ENCODE data around the gene SMYD3. TPM values are rescaled to one million over a fixed set of nuclear protein-coding genes. Genes with fewer than 3 reads are reported as not detected.

SMYD3 gene
- total and polyA plus RNA-seq, 12 donors: 13.5 to 78.2 (median 26.8) TPM

DNA sequence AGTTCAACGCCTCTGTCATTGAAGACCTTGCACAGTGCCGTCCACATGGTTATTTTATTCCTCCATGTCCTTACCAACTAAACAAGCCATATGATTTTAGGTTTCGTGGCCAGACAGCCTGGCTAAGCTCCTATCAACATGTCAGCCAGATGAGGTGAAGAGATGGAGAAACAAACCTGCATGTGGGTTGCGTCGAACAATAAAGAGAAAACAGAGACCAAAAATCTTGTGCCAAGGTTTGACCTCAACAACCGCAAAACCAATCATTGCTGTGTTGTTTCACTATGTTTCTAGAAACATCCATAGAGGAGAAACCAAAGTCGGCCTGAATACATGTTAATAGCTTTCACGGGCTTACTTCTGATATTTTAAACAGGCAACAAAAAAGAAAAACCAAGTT lies 544.6 kb downstream of the SMYD3 start:
- intact Hi-C loops (cut with DNase I): no loop called here
- Histone ChIP-seq H3K4me3 (no peak overlapping the region), H3K4me1 (replicated peaks in 1 of 2) (peaks cover 5% of the 10 kb centered on the region in 2 donors), H3K27me3 (no peaks in the 10 kb centered on the region), H3K36me3 (replicated peaks in 1 of 2) (no peaks in the 10 kb centered on the region), H3K9me3 (replicated peaks in 1 of 3) (no peaks in the 10 kb centered on the region), H3K27ac (no peak overlapping the region)
- WGBS, 4 donors: 95 to 98% (median 96%) methylated on average over 8 of the region's 8 CpGs
- TF ChIP-seq POLR2A (IDR thresholded peaks at IDR 0.05): no peak
- TF ChIP-seq, protein P1, sequence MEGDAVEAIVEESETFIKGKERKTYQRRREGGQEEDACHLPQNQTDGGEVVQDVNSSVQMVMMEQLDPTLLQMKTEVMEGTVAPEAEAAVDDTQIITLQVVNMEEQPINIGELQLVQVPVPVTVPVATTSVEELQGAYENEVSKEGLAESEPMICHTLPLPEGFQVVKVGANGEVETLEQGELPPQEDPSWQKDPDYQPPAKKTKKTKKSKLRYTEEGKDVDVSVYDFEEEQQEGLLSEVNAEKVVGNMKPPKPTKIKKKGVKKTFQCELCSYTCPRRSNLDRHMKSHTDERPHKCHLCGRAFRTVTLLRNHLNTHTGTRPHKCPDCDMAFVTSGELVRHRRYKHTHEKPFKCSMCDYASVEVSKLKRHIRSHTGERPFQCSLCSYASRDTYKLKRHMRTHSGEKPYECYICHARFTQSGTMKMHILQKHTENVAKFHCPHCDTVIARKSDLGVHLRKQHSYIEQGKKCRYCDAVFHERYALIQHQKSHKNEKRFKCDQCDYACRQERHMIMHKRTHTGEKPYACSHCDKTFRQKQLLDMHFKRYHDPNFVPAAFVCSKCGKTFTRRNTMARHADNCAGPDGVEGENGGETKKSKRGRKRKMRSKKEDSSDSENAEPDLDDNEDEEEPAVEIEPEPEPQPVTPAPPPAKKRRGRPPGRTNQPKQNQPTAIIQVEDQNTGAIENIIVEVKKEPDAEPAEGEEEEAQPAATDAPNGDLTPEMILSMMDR (IDR thresholded peaks at IDR 0.05): no peak
- no peak for DNase-seq

DNA sequence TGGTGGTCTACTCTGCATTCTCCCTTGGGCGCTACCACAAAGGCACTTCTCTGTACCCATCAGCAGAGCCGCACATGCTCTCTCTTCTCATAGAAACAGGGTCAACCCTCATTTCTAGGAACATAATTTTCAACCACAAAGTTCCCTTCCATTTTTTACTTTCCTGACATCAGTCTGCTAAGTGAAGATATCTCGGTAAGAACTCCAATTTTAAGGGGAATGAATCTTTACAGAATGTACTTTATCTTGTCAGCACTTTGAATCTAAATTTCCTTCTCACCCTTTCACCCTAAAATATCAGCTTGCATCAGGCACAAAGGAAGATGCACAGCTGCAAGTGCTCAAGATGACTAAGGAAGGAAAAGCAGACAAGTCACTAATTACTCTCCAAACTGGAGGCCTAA lies 545.9 kb downstream of the SMYD3 start:
- H3K9me3 ChIP-seq (replicated peaks in 1 of 3): no peaks in the 10 kb centered on the region
- no peaks in the 10 kb centered on the region for H3K27me3 ChIP-seq
- H3K4me1 ChIP-seq (replicated peaks in 1 of 2): peaks cover 5% of the 10 kb centered on the region in 2 donors
- TF ChIP-seq, protein P1 (IDR thresholded peaks at IDR 0.05): no peak
- TF ChIP-seq POLR2A (IDR thresholded peaks at IDR 0.05): no peak
- DNase-seq: no peak
- no peaks in the 10 kb centered on the region for H3K36me3 ChIP-seq (replicated peaks in 1 of 2)
- no peak overlapping the region for H3K4me3 ChIP-seq
- 75 to 85% (median 83%) methylated on average over 3 of the region's 3 CpGs for WGBS, 4 donors
- intact Hi-C loops (cut with DNase I): no loop called here
- no peak overlapping the region for H3K27ac ChIP-seq

DNA sequence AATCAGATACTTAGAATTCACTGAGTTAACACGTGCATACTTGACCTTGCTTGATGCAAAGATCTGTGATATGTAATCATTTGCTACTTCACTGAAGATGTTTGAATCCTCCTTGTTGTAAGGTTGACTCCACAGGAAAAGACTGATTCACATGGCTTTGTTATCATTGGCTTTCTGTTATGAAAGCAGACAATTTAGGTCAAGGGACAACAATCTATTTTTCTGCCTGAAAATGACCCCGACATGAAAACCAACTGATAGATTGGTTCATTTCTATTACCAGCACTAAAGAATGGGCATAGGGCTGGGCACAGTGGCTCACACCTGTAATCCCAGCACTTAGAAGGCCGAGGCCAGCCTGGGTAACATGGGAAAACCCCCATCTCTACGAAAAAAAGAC lies 546.9 kb downstream of the SMYD3 start:
- TF ChIP-seq, protein P1 (IDR thresholded peaks at IDR 0.05): no peak
- TF ChIP-seq POLR2A (IDR thresholded peaks at IDR 0.05): no peak
- H3K4me3 ChIP-seq: no peak overlapping the region
- H3K9me3 ChIP-seq (replicated peaks in 1 of 3): no peaks in the 10 kb centered on the region
- H3K4me1 ChIP-seq (replicated peaks in 1 of 2): peaks cover 5% of the 10 kb centered on the region in 2 donors
- intact Hi-C loops (cut with DNase I): no loop called here
- DNase-seq: no peak
- no peaks in the 10 kb centered on the region for H3K27me3 ChIP-seq
- H3K36me3 ChIP-seq (replicated peaks in 1 of 2): no peaks in the 10 kb centered on the region
- H3K27ac ChIP-seq: no peak overlapping the region
- WGBS, 4 donors: 26 to 49% (median 48%) methylated on average over 4 of the region's 4 CpGs

DNA sequence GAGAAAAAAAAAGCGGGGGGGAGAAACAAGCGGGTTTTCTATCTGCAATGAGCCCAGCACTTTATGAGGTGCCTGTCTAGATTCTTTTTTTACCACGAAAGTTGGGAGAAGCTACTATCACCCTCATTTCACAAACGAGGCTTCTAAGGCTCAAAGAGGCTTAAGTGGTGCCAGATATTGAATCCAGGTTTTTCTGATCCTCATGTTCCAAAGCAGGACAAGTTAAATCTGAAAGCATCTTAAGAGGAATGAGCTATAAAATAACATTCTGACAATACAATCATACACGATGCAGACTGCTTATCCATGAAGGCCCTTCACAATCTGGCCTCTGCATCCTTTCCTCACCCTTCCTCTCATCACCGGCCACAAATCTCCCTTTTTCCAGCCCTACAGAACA lies 549.1 kb downstream of the SMYD3 start:
- no peaks in the 10 kb centered on the region for H3K36me3 ChIP-seq (replicated peaks in 1 of 2)
- no peak overlapping the region for H3K27ac ChIP-seq
- H3K4me3 ChIP-seq: no peak overlapping the region
- peaks cover 5 to 13% of the 10 kb centered on the region in 2 donors for H3K4me1 ChIP-seq (replicated peaks in 1 of 2)
- H3K9me3 ChIP-seq (replicated peaks in 1 of 3): no peaks in the 10 kb centered on the region
- TF ChIP-seq, protein P1 (IDR thresholded peaks at IDR 0.05): no peak
- TF ChIP-seq POLR2A (IDR thresholded peaks at IDR 0.05): no peak
- intact Hi-C loops (cut with DNase I): no loop called here
- no peaks in the 10 kb centered on the region for H3K27me3 ChIP-seq
- DNase-seq: no peak
- 93 to 97% (median 95%) methylated on average over 6 of the region's 6 CpGs for WGBS, 4 donors

Measured in adrenal gland (tissue), 12 donors.